SK-N-SH (cell line): ENCODE measurements around the gene ARHGAP6. TPM values are rescaled to one million over a fixed set of nuclear protein-coding genes. Genes with fewer than 3 reads are reported as not detected.

Experiments
- CTCF ChIA-PET: fragments of 300-600, 350-600 bp; formaldehyde crosslinking; extraction: SDS; loops from one replicate; lab custom pipeline; 2021; lab: Yijun Ruan, JAX
- POLR2A ChIA-PET: fragments of 350-600 bp; sonication (Branson Sonifier 250); formaldehyde crosslinking; extraction: SDS; loops from one replicate; lab custom pipeline; 2020; ENCODE audit warnings: antibody characterized with exemption, inconsistent platforms; lab: Yijun Ruan, JAX
- DNase-seq: peaks from one replicate; pipeline ENCODE4 v3.0.0; 2012
- H2AFZ ChIP-seq: fragments of 200-600 bp; sonication (generic); 2 replicates; pipeline ENCODE4 v1.8.1; 2016; ENCODE audit warnings: antibody characterized with exemption, mild to moderate bottlenecking, low read depth
- H3F3A ChIP-seq: fragments of 200-600 bp; sonication (generic); replicated peaks from 2 replicates; pipeline ENCODE3; 2016; ENCODE audit warnings: antibody characterized with exemption, mild to moderate bottlenecking; ENCODE audit not compliant: insufficient read depth
- H3K27ac ChIP-seq, 2 experiments: fragments of 200-500 bp in 1 of 2; fragments of 200-600 bp in 1 of 2; sonication (Bioruptor generic) in 1 of 2; sonication (generic), shearing (Covaris generic) in 1 of 2; 2 replicates each; pipeline versions ENCODE4 v1.5.1 to v1.6.1; 2014 to 2016; ENCODE audit warnings: low read depth in 2 of 2, inconsistent platforms in 1 of 2, low read length in 1 of 2, mild to moderate bottlenecking in 1 of 2, mixed read lengths in 1 of 2
- H3K27me3 ChIP-seq: fragments of 200-600 bp; sonication (generic), shearing (Covaris generic); 2 replicates; pipeline ENCODE4 v1.6.1; 2016; ENCODE audit warnings: mixed run types; ENCODE audit not compliant: insufficient read depth
- H3K36me3 ChIP-seq, 2 experiments: fragments of 200-500 bp in 1 of 2; fragments of 200-600 bp in 1 of 2; sonication (Bioruptor generic) in 1 of 2; sonication (generic) in 1 of 2; replicated peaks in 1 of 2; 2 replicates each; pipeline versions ENCODE3 to v1.5.1; 2014 to 2016; ENCODE audit warnings: low read length in 1 of 2, mild to moderate bottlenecking in 1 of 2; ENCODE audit not compliant: insufficient read depth in 2 of 2, control insufficient read depth in 1 of 2
- H3K4me1 ChIP-seq, 2 experiments: fragments of 200-500 bp in 1 of 2; fragments of 200-600 bp in 1 of 2; sonication (Bioruptor generic) in 1 of 2; sonication (generic), shearing (Covaris generic) in 1 of 2; 2 replicates each; pipeline versions ENCODE4 v1.5.1 to v1.6.1; 2014 to 2016; ENCODE audit warnings: low read depth in 1 of 2, low read length in 1 of 2, mixed run types in 1 of 2; ENCODE audit not compliant: insufficient read depth in 2 of 2, control insufficient read depth in 1 of 2
- H3K4me2 ChIP-seq: fragments of 200-600 bp; sonication (generic), shearing (Covaris generic); 2 replicates; pipeline ENCODE4 v1.6.1; 2017; ENCODE audit warnings: mixed run types
- H3K4me3 ChIP-seq, 2 experiments: fragments of 200-500 bp in 1 of 2; fragments of 200-600 bp in 1 of 2; sonication (Bioruptor generic) in 1 of 2; sonication (generic), shearing (Covaris generic) in 1 of 2; 2 replicates each; pipeline versions ENCODE4 v1.5.1 to v1.8.1; 2014 to 2016; ENCODE audit warnings: low read depth in 2 of 2, inconsistent platforms in 1 of 2, low read length in 1 of 2, mild to moderate bottlenecking in 1 of 2, mixed read lengths in 1 of 2, moderate library complexity in 1 of 2
- H3K79me2 ChIP-seq: fragments of 200-600 bp; sonication (generic); 2 replicates; pipeline ENCODE4 v1.8.1; 2017; ENCODE audit warnings: mild to moderate bottlenecking; ENCODE audit not compliant: insufficient read depth
- H3K9ac ChIP-seq: fragments of 200-600 bp; sonication (generic); 2 replicates; pipeline ENCODE4 v1.6.1; 2017; ENCODE audit warnings: mixed run types
- H3K9me2 ChIP-seq: fragments of 200-600 bp; sonication (generic); 2 replicates; pipeline ENCODE4 v1.6.1; 2017; ENCODE audit warnings: mixed run types
- H3K9me3 ChIP-seq: fragments of 200-600 bp; sonication (generic); 2 replicates; pipeline ENCODE4 v1.6.1; 2017; ENCODE audit warnings: mixed run types, mild to moderate bottlenecking, moderate library complexity
- H4K20me1 ChIP-seq: fragments of 200-600 bp; sonication (generic); 2 replicates; pipeline ENCODE4 v1.6.1; 2017; ENCODE audit warnings: mild to moderate bottlenecking, mixed run types; ENCODE audit not compliant: insufficient read depth
- CHD2 ChIP-seq: fragments of 150-350 bp; IDR thresholded peaks from 2 replicates; pipeline ENCODE4 v1.6.1; 2018; ENCODE audit warnings: low read length; ENCODE audit not compliant: partially characterized antibody
- ELF1 ChIP-seq: IDR thresholded peaks from 2 replicates; pipeline ENCODE4 v1.4.0; 2012
- EZH2phosphoT487 ChIP-seq: fragments of 200-600 bp; sonication (generic); IDR thresholded peaks from 2 replicates; pipeline ENCODE4 v1.6.1; 2017; ENCODE audit warnings: low read depth, mixed run types, mild to moderate bottlenecking, antibody characterized with exemption, moderate library complexity, borderline replicate concordance
- FOSL2 ChIP-seq: IDR thresholded peaks from 2 replicates; pipeline ENCODE4 v1.4.0; 2012; ENCODE audit warnings: low read depth, mild to moderate bottlenecking, moderate library complexity, borderline replicate concordance
- FOXJ3 ChIP-seq: sonication (generic); formaldehyde crosslinking; IDR thresholded peaks from 2 replicates; pipeline ENCODE4 v1.5.1; 2020; ENCODE audit warnings: mild to moderate bottlenecking, missing genetic modification reagents
- GABPA ChIP-seq: IDR thresholded peaks from 2 replicates; pipeline ENCODE4 v1.4.0; 2012; ENCODE audit warnings: low read depth, mild to moderate bottlenecking
- MXI1 ChIP-seq: IDR thresholded peaks from 2 replicates; pipeline ENCODE4 v1.6.1; 2012; ENCODE audit warnings: mild to moderate bottlenecking, low read depth, low read length, improper control_type of control experiment
- NFIC ChIP-seq: IDR thresholded peaks from 2 replicates; pipeline ENCODE4 v1.4.0; 2012; ENCODE audit warnings: borderline replicate concordance
- NRF1 ChIP-seq: IDR thresholded peaks from 2 replicates; pipeline ENCODE4 v1.6.1; 2012; ENCODE audit warnings: low read depth, mild to moderate bottlenecking, low read length
- POLR2AphosphoS5 ChIP-seq: IDR thresholded peaks from 2 replicates; pipeline ENCODE4 v1.6.1; 2012; ENCODE audit warnings: low read depth, low read length
- RFX5 ChIP-seq: IDR thresholded peaks from 2 replicates; pipeline ENCODE4 v1.6.1; 2012; ENCODE audit warnings: mild to moderate bottlenecking, improper control_type of control experiment, low read length
- RXRA ChIP-seq: IDR thresholded peaks from 2 replicates; pipeline ENCODE4 v1.4.0; 2012; ENCODE audit warnings: low read depth, mild to moderate bottlenecking, borderline replicate concordance
- SIN3A ChIP-seq: IDR thresholded peaks from 2 replicates; pipeline ENCODE4 v1.6.1; 2012; ENCODE audit warnings: low read depth, mild to moderate bottlenecking, low read length, moderate library complexity, borderline replicate concordance
- SMC3 ChIP-seq: IDR thresholded peaks from 2 replicates; pipeline ENCODE4 v1.6.1; 2012; ENCODE audit warnings: low read depth, low read length, improper control_type of control experiment
- TCF12 ChIP-seq: IDR thresholded peaks from 2 replicates; pipeline ENCODE4 v1.4.0; 2012
- WGBS: methylation state at CpG from one replicate; pipeline ENCODE4 v1.1.6; 2017; ENCODE audit warnings: low lambda C conversion rate; 5-methylcytosine and 5-hydroxymethylcytosine counted together
- polyA plus RNA-seq, 3 experiments: library from polyadenylated mRNA; depleted of rRNA; stranded (reverse); fragments of >200 nt; gene quantifications; 2 replicates each; pipeline ENCODE4 v1.2.3, GENCODE V29; 2012
- TF ChIP-seq, protein P1 (sequence below): IDR thresholded peaks from 2 replicates; pipeline ENCODE4 v1.4.0; 2012; ENCODE audit warnings: low read depth
- TF ChIP-seq, protein P2 (sequence below): fragments of 150-350 bp; IDR thresholded peaks from 2 replicates; pipeline ENCODE4 v1.6.1; 2017; ENCODE audit warnings: antibody characterized with exemption, low read length, low read depth, borderline replicate concordance
- TF ChIP-seq, protein P3 (sequence below): fragments of 150-350 bp; IDR thresholded peaks from 2 replicates; pipeline ENCODE4 v1.6.1; 2016; ENCODE audit warnings: mild to moderate bottlenecking, low read depth, low read length
- TF ChIP-seq, protein P4 (sequence below): IDR thresholded peaks from 2 replicates; pipeline ENCODE4; 2012

The ARHGAP6 gene
- polyA plus RNA-seq, 1 of the 3 experiments (the other 2 are of a cell fraction), result 0.16 TPM

DNA sequence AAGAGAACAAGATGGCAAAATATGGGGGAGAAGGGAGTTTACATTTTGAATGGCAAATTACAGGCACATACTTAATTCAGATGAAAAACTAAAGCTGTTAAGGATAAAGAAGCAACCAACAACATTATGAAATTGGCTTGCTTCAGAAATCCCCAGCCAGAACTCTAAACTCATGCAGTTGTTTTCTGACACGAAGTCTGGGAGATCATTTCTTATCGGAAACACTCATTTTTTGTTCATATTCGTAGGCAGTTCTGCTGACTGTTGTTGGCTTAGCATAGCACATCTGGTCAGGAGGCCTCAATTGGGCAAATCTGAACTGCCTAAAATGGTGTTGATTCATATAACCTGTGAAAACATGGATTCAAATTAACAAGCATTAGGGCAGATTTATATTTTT is 33.0 kb upstream of the ARHGAP6 start:
- TF ChIP-seq POLR2AphosphoS5, result no peak
- TF ChIP-seq EZH2phosphoT487, result no peak
- TF ChIP-seq NFIC, result no peak
- TF ChIP-seq, all 33 proteins: peak for 0
- H2AFZ ChIP-seq, result no peak overlapping the region

DNA sequence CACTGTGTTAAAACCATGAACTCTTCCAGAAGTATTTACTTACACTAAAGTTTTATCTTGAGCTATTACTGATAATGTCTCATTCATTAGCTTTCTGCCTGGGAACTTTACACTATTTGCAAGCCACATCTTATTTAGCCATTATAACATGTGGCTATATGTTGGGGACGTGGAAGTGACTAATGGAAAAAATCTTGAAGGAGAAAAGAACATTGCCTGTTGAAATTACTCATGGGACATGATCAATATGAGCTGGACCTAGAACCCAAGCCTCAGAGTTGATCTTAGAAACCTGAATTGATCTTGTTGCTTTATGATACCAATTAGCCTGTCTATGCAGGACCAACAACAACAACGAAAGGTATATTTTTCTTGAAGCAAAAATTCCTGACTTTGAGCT is 22.5 kb upstream of the ARHGAP6 start:
- Histone ChIP-seq H3F3A (no peaks in the 10 kb centered on the region), H4K20me1 (no peaks in the 10 kb centered on the region), H3K27ac (no peak overlapping the region), H3K4me2 (no peak overlapping the region), H3K36me3 (no peaks in the 10 kb centered on the region), H3K9ac (no peak overlapping the region), H3K9me3 (no peaks in the 10 kb centered on the region), H3K27me3 (no peaks in the 10 kb centered on the region), H3K4me3 (no peak overlapping the region), H3K4me1 (peaks cover 0 to 6% of the 10 kb centered on the region in 2 experiments; a peak in 1 of 4 replicates), H3K9me2 (no peaks in the 10 kb centered on the region; the same call in 1 of the 2 replicates), H2AFZ (no peak overlapping the region), H3K79me2 (no peaks in the 10 kb centered on the region)
- TF ChIP-seq NRF1 (no peak), MXI1 (no peak), FOXJ3 (no peak), RFX5 (no peak), RXRA (no peak), GABPA (no peak), EZH2phosphoT487 (no peak), CHD2 (no peak), SIN3A (no peak), TCF12 (no peak), POLR2AphosphoS5 (no peak), FOSL2 (no peak), SMC3 (no peak), ELF1 (no peak)
- TF ChIP-seq, protein P1, sequence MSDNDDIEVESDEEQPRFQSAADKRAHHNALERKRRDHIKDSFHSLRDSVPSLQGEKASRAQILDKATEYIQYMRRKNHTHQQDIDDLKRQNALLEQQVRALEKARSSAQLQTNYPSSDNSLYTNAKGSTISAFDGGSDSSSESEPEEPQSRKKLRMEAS, result no peak
- TF ChIP-seq, protein P2, sequence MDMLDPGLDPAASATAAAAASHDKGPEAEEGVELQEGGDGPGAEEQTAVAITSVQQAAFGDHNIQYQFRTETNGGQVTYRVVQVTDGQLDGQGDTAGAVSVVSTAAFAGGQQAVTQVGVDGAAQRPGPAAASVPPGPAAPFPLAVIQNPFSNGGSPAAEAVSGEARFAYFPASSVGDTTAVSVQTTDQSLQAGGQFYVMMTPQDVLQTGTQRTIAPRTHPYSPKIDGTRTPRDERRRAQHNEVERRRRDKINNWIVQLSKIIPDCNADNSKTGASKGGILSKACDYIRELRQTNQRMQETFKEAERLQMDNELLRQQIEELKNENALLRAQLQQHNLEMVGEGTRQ, result no peak
- TF ChIP-seq, protein P3, sequence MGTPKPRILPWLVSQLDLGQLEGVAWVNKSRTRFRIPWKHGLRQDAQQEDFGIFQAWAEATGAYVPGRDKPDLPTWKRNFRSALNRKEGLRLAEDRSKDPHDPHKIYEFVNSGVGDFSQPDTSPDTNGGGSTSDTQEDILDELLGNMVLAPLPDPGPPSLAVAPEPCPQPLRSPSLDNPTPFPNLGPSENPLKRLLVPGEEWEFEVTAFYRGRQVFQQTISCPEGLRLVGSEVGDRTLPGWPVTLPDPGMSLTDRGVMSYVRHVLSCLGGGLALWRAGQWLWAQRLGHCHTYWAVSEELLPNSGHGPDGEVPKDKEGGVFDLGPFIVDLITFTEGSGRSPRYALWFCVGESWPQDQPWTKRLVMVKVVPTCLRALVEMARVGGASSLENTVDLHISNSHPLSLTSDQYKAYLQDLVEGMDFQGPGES, result no peak
- TF ChIP-seq, protein P4, sequence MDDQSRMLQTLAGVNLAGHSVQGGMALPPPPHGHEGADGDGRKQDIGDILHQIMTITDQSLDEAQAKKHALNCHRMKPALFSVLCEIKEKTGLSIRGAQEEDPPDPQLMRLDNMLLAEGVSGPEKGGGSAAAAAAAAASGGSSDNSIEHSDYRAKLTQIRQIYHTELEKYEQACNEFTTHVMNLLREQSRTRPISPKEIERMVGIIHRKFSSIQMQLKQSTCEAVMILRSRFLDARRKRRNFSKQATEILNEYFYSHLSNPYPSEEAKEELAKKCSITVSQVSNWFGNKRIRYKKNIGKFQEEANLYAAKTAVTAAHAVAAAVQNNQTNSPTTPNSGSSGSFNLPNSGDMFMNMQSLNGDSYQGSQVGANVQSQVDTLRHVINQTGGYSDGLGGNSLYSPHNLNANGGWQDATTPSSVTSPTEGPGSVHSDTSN, result no peak
- ChIA-PET CTCF (interaction anchor here (1.2 to 2.0 kb wide), 3 partner anchors 9 to 36 kb away, joined by 3 to 7 read pairs (median 3); no protein-coding TSS in a partner anchor), POLR2A (no interaction called here)
- DNase-seq, result no peak
- 14% methylated on average over 2 of the region's 2 CpGs for WGBS

More for the DNA sequence above, 33.0 kb upstream of the ARHGAP6 start:
- no peaks in the 10 kb centered on the region for H3K4me1 ChIP-seq
- CTCF ChIA-PET, result no interaction called here
- H3K9me2 ChIP-seq, result no peaks in the 10 kb centered on the region
- WGBS, result 29% methylated on average over 3 of the region's 3 CpGs
- H3K79me2 ChIP-seq, result no peaks in the 10 kb centered on the region
- H3K4me3 ChIP-seq, result no peak overlapping the region
- no peaks in the 10 kb centered on the region for H3K36me3 ChIP-seq
- H4K20me1 ChIP-seq, result no peaks in the 10 kb centered on the region
- no peaks in the 10 kb centered on the region; the same call in 1 of the 2 replicates for H3K27me3 ChIP-seq
- no peaks in the 10 kb centered on the region for H3F3A ChIP-seq
- no peak for DNase-seq
- no peaks in the 10 kb centered on the region for H3K9me3 ChIP-seq
- H3K27ac ChIP-seq, result no peak overlapping the region
- H3K9ac ChIP-seq, result no peak overlapping the region
- POLR2A ChIA-PET, result no interaction called here
- no peak overlapping the region for H3K4me2 ChIP-seq
